UCSD-AML1 (cell line): ENCODE results near the gene POLDIP3.
A peak's percentile ranks its signal among the peaks of the same experiment; 100 is the strongest.

Experiments
- DNase-seq: peaks from one replicate; lab custom pipeline; 2025; ENCODE audit not compliant: unreplicated experiment; lab: John Stamatoyannopoulos, UW

The POLDIP3 gene

GRCh38 chr22:42614312-42615091 lies at the start of gene POLDIP3:
POLDIP3 (minus strand) TSS chr22:42614883; CDS start chr22:42614857, 26 bp downstream.
- DNase-seq: peak; percentile 98

- peak; percentile 77 for DNase-seq
Observed at GRCh38 chr22:42661985-42662831, 47.5 kb upstream of the POLDIP3 start.

GRCh38 chr22:42656578-42656977 lies 41.9 kb upstream of the POLDIP3 start:
- no peak for DNase-seq

GRCh38 chr22:42655693-42656092 lies 41.0 kb upstream of the POLDIP3 start:
- no peak for DNase-seq

GRCh38 chr22:42654436-42655073 lies 39.9 kb upstream of the POLDIP3 start:
- no peak for DNase-seq

GRCh38 chr22:42653999-42654398 lies 39.3 kb upstream of the POLDIP3 start:
- no peak for DNase-seq

GRCh38 chr22:42651134-42651533 lies 36.5 kb upstream of the POLDIP3 start:
- no peak for DNase-seq

- peak; percentile 81 for DNase-seq
Observed at GRCh38 chr22:42649246-42650099, 34.8 kb upstream of the POLDIP3 start, which contains the start of gene CYB5R3. CYB5R3 (minus strand) TSS chr22:42649392; CDS start chr22:42649315, 77 bp downstream.

GRCh38 chr22:42648368-42649245 lies 33.9 kb upstream of the POLDIP3 start:
- peak; percentile 67 for DNase-seq

- no peak for DNase-seq
Observed at GRCh38 chr22:42648017-42648367, 33.3 kb upstream of the POLDIP3 start.

GRCh38 chr22:42646569-42647525 lies 32.2 kb upstream of the POLDIP3 start:
- no peak for DNase-seq

- no peak for DNase-seq
Observed at GRCh38 chr22:42645938-42646568, 31.4 kb upstream of the POLDIP3 start.

GRCh38 chr22:42645341-42645937 lies 30.8 kb upstream of the POLDIP3 start:
- no peak for DNase-seq

GRCh38 chr22:42644422-42645340 lies 30.0 kb upstream of the POLDIP3 start:
- no peak for DNase-seq

- DNase-seq: no peak
Observed at GRCh38 chr22:42643634-42644421, 29.1 kb upstream of the POLDIP3 start.
